ENCODE measurements around the gene NCOA7. TPM values are rescaled to one million over a fixed set of nuclear protein-coding genes. Genes with fewer than 3 reads are reported as not detected.

NCOA7 gene
- total and polyA plus RNA-seq, 10 of the 15 experiments (the other 5 are each of a cell fraction or from before 2014, with no cell fraction given): 18.9 to 50.3 (median 34.2) TPM

DNA sequence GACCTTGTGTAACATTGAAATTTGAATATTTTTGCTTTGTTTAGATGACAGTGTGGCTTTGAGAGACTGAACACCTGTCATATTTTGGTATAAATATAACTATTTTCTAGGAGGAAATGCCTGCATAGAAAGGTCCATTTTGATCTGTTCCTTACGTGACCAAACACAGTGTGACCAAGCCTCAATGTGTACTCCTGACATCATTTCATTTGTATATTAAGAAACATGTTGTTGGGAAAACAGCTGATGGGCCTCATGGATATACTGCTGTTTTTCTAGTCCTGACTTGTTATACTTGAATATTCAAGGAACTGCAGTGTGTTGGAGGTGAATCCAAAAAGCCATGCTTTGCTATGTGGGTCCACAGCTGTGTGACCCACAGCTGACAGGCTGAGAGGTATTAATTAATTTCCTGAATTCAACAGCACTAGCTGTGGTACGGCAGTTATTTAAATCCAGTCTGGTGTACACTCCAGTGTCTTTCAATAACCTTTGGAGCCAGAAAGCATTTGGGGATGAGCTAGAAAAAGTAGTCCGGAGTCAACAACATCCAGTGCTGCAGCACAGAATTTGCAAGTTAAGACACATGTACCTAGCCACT is 18.9 kb downstream of the NCOA7 start:
- ChIA-PET SMC1A (ENCODE audit: uncharacterized antibody, unreplicated experiment) (interaction anchor here (0.7 to 15.7 kb wide), 8 partner anchors 8 to 165 kb away, joined by 3 to 325 read pairs (median 10); partner anchors contain the start of gene NCOA7), CTCF (interaction anchor here (0.9 to 10.3 kb wide), 11 partner anchors 8 to 496 kb away, joined by 3 to 197 read pairs (median 8); partner anchors contain the start of gene NCOA7), RAD21 (ENCODE audit: unreplicated experiment) (interaction anchor here (0.7 to 10.0 kb wide), 7 partner anchors 11 to 110 kb away, joined by 3 to 185 read pairs (median 3); partner anchors contain the start of gene NCOA7), POLR2A (interaction anchor here (1.4 to 9.6 kb wide), 6 partner anchors 8 to 25 kb away, joined by 6 to 79 read pairs (median 12); partner anchors contain the start of gene NCOA7)
- Histone ChIP-seq H3K27ac (ENCODE audit: control insufficient read depth, insufficient read depth) (peak overlapping the region; percentile 59), H3K4me1 (ENCODE audit: control insufficient read depth, insufficient read depth, low read length) (peaks cover 78% of the 10 kb centered on the region), H3K27me3 (replicated peaks in 1 of 2; ENCODE audit: control insufficient read depth in 2 of 2, insufficient read depth in 2 of 2, low read length in 1 of 2) (no peaks in the 10 kb centered on the region), H3K9me3 (replicated peaks; ENCODE audit: control insufficient read depth, insufficient read depth, low read length) (no peaks in the 10 kb centered on the region), H3K79me2 (ENCODE audit: control insufficient read depth, insufficient read depth, low read length) (peaks cover 72% of the 10 kb centered on the region), H4K20me1 (ENCODE audit: control insufficient read depth, insufficient read depth) (no peaks in the 10 kb centered on the region), H3K36me3 (ENCODE audit: control insufficient read depth in 2 of 2, insufficient read depth in 2 of 2, low read length in 1 of 2) (no peaks in the 10 kb centered on the region), H2AFZ (ENCODE audit: control insufficient read depth, low read depth, low read length) (no peak overlapping the region), H3K4me2 (ENCODE audit: control insufficient read depth, insufficient read depth) (peak overlapping the region; percentile 38; the same call in 1 of the 2 replicates), H3K4me3 (no peak overlapping the region), H3K9ac (ENCODE audit: control insufficient read depth, insufficient read depth, low read length) (0 out of 2 replicates have a peak overlapping the region, but pooled peaks have one; percentile 9)
- no TSS peak for BruUV-seq (replicated peaks)
- intact Hi-C loops (cut with micrococcal nuclease; ENCODE audit: unreplicated experiment): no loop called here
- DNase-seq (ENCODE audit: low read depth, low spot score) (no peak), ATAC-seq (no peak), FAIRE-seq (no peak)
- WGBS (ENCODE audit: insufficient coverage, insufficient replicate concordance, low lambda C conversion rate, missing lambda C conversion rate): 81% methylated on average over 3 of the region's 3 CpGs
- TF ChIP-seq TCF12 (IDR thresholded peaks at IDR 0.05; ENCODE audit: low read depth, low read length) (no peak), MAX (IDR thresholded peaks at IDR 0.05; ENCODE audit: low read depth, low read length) (no peak)
- in situ Hi-C loops (cut with MboI): no loop called here

- Histone ChIP-seq H3K27me3 (replicated peaks in 1 of 2; ENCODE audit: control insufficient read depth in 2 of 2, insufficient read depth in 2 of 2, low read length in 1 of 2) (no peaks in the 10 kb centered on the region), H3K9me3 (replicated peaks; ENCODE audit: control insufficient read depth, insufficient read depth, low read length) (no peaks in the 10 kb centered on the region), H3K4me2 (ENCODE audit: control insufficient read depth, insufficient read depth) (0 out of 2 replicates have a peak overlapping the region, but pooled peaks have one; percentile 27), H2AFZ (ENCODE audit: control insufficient read depth, low read depth, low read length) (no peak overlapping the region), H3K27ac (ENCODE audit: control insufficient read depth, insufficient read depth) (peak overlapping the region; percentile 59), H3K9ac (ENCODE audit: control insufficient read depth, insufficient read depth, low read length) (no peak overlapping the region), H3K36me3 (ENCODE audit: control insufficient read depth in 2 of 2, insufficient read depth in 2 of 2, low read length in 1 of 2) (no peaks in the 10 kb centered on the region), H3K79me2 (ENCODE audit: control insufficient read depth, insufficient read depth, low read length) (peaks cover 75% of the 10 kb centered on the region), H3K4me3 (no peak overlapping the region), H4K20me1 (ENCODE audit: control insufficient read depth, insufficient read depth) (no peaks in the 10 kb centered on the region), H3K4me1 (ENCODE audit: control insufficient read depth, insufficient read depth, low read length) (peaks cover 73% of the 10 kb centered on the region)
- no TSS peak for BruUV-seq (replicated peaks)
- CTCF ChIA-PET: interaction anchor here (0.9 to 10.3 kb wide), 12 partner anchors 9 to 497 kb away, joined by 3 to 197 read pairs (median 8); partner anchors contain the start of gene NCOA7
- ATAC-seq (peak; percentile 9; the same call in 2 of the 3 replicates), FAIRE-seq (no peak), DNase-seq (ENCODE audit: low read depth, low spot score) (no peak)
- in situ Hi-C loops (cut with MboI): no loop called here
- 96% methylated on average over 1 of the region's 1 CpG for WGBS (ENCODE audit: insufficient coverage, insufficient replicate concordance, low lambda C conversion rate, missing lambda C conversion rate)
- SMC1A ChIA-PET (ENCODE audit: uncharacterized antibody, unreplicated experiment): interaction anchor here (0.7 to 15.7 kb wide), 13 partner anchors 9 to 164 kb away, joined by 3 to 325 read pairs (median 5); partner anchors contain the start of genes HINT3 and NCOA7
- intact Hi-C loops (cut with micrococcal nuclease; ENCODE audit: unreplicated experiment): no loop called here
- POLR2A ChIA-PET: interaction anchor here (1.4 to 9.6 kb wide), 6 partner anchors 9 to 29 kb away, joined by 6 to 79 read pairs (median 9); partner anchors contain the start of gene NCOA7
- RAD21 ChIA-PET (ENCODE audit: unreplicated experiment): interaction anchor here (0.9 to 10.0 kb wide), 10 partner anchors 10 to 146 kb away, joined by 3 to 185 read pairs (median 6); partner anchors contain the start of genes HINT3 and NCOA7
- TF ChIP-seq SRF (IDR thresholded peaks at IDR 0.05; ENCODE audit: low read depth in 2 of 2, low read length in 2 of 2) (no peak), RELA (IDR thresholded peaks at IDR 0.05; ENCODE audit: borderline replicate concordance, partially characterized antibody) (no peak), E2F4 (IDR thresholded peaks at IDR 0.05; ENCODE audit: low read depth, low read length) (no peak), POLR2AphosphoS5 (IDR thresholded peaks at IDR 0.05; ENCODE audit: low read length) (no peak), NR2C1 (IDR thresholded peaks at IDR 0.05) (no peak)
- TF ChIP-seq, protein P1, sequence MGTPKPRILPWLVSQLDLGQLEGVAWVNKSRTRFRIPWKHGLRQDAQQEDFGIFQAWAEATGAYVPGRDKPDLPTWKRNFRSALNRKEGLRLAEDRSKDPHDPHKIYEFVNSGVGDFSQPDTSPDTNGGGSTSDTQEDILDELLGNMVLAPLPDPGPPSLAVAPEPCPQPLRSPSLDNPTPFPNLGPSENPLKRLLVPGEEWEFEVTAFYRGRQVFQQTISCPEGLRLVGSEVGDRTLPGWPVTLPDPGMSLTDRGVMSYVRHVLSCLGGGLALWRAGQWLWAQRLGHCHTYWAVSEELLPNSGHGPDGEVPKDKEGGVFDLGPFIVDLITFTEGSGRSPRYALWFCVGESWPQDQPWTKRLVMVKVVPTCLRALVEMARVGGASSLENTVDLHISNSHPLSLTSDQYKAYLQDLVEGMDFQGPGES (IDR thresholded peaks at IDR 0.05): no peak
- TF ChIP-seq, protein P2, sequence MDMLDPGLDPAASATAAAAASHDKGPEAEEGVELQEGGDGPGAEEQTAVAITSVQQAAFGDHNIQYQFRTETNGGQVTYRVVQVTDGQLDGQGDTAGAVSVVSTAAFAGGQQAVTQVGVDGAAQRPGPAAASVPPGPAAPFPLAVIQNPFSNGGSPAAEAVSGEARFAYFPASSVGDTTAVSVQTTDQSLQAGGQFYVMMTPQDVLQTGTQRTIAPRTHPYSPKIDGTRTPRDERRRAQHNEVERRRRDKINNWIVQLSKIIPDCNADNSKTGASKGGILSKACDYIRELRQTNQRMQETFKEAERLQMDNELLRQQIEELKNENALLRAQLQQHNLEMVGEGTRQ (IDR thresholded peaks at IDR 0.05; ENCODE audit: borderline replicate concordance, low read depth, low read length): no peak
- TF ChIP-seq, protein P3, sequence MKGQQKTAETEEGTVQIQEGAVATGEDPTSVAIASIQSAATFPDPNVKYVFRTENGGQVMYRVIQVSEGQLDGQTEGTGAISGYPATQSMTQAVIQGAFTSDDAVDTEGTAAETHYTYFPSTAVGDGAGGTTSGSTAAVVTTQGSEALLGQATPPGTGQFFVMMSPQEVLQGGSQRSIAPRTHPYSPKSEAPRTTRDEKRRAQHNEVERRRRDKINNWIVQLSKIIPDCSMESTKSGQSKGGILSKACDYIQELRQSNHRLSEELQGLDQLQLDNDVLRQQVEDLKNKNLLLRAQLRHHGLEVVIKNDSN (IDR thresholded peaks at IDR 0.05; ENCODE audit: borderline replicate concordance, extremely low read length, insufficient read depth, low read depth, low read length): no peak
Measured at GRCh38 chr6:125810445-125810844, 19.7 kb downstream of the NCOA7 start.

All from GM12878 (cell line).